GM12878 (cell line): ENCODE results near the gene ATXN7L1. TPM values are rescaled to one million over a fixed set of nuclear protein-coding genes. Genes with fewer than 3 reads are reported as not detected.
"Not testable (repeated sequence)": the region's sequence is repeated elsewhere in the genome, so short reads cannot be mapped to it uniquely, and the experiment has no call there.

Experiments
- ATAC-seq: fragments of 200-7000 bp; cut with Tn5 transposase; 3 replicates; pipeline ENCODE4 v1.9.1; 2020; ENCODE audit warnings: mild to moderate bottlenecking, moderate library complexity
- BruUV-seq: library from RNA; stranded (reverse); fragments of 400-500 nt; replicated peaks from 2 replicates; lab custom pipeline; 2021; lab: Mats Ljungman, UMichigan
- CTCF ChIA-PET: fragments of 300-600 bp; sonication (Branson Sonifier 250); formaldehyde crosslinking; extraction: SDS; loops from one replicate; lab custom pipeline; 2021; ENCODE audit warnings: inconsistent platforms; lab: Yijun Ruan, JAX
- POLR2A ChIA-PET: fragments of 350-600 bp; formaldehyde crosslinking; extraction: SDS; loops from one replicate; lab custom pipeline; 2021; ENCODE audit warnings: inconsistent platforms; lab: Charles Lee
- RAD21 ChIA-PET: fragments of 300-600 bp; sonication (Branson Sonifier 250); formaldehyde crosslinking; loops from one replicate; lab custom pipeline; 2023; ENCODE audit warnings: antibody characterized with exemption; ENCODE audit not compliant: unreplicated experiment; lab: Charles Lee
- SMC1A ChIA-PET: fragments of 300-600 bp; sonication (Branson Sonifier 250); formaldehyde crosslinking; loops from one replicate; lab custom pipeline; 2023; ENCODE audit not compliant: unreplicated experiment, uncharacterized antibody; lab: Charles Lee
- DNase-seq: peaks from one replicate; pipeline ENCODE4 v3.0.0-alpha.2; 2011; ENCODE audit warnings: low read depth, low spot score
- FAIRE-seq: peaks from 3 replicates; lab custom pipeline; 2011; peaks lifted over from hg19 to GRCh38; lab: Jason Lieb, UNC
- H2AFZ ChIP-seq: 2 replicates; pipeline ENCODE4 v1.6.0; 2011; ENCODE audit warnings: low read depth, low read length, control low read depth; ENCODE audit not compliant: control insufficient read depth
- H3K27ac ChIP-seq: 2 replicates; pipeline ENCODE4 v1.5.1; 2011; ENCODE audit warnings: control low read depth; ENCODE audit not compliant: control insufficient read depth, insufficient read depth
- H3K27me3 ChIP-seq, 2 experiments: replicated peaks in 1 of 2; 2 replicates each; pipeline versions ENCODE4 v1.6.0 to v1.6.1; 2011; ENCODE audit warnings: low read length in 1 of 2; ENCODE audit not compliant: control insufficient read depth in 2 of 2, insufficient read depth in 2 of 2
- H3K36me3 ChIP-seq, 2 experiments: 2 replicates each; pipeline ENCODE4 v1.5.1; 2011; ENCODE audit warnings: low read length in 1 of 2; ENCODE audit not compliant: control insufficient read depth in 2 of 2, insufficient read depth in 2 of 2
- H3K4me1 ChIP-seq: 2 replicates; pipeline ENCODE4 v1.6.1; 2011; ENCODE audit warnings: mild to moderate bottlenecking, low read length, moderate library complexity, mixed read lengths; ENCODE audit not compliant: control insufficient read depth, insufficient read depth
- H3K4me2 ChIP-seq: 2 replicates; pipeline ENCODE4 v1.6.0; 2011; ENCODE audit warnings: control low read depth; ENCODE audit not compliant: control insufficient read depth, insufficient read depth
- H3K4me3 ChIP-seq: fragments of 200-600 bp; sonication (generic); 2 replicates; pipeline ENCODE4 v1.5.1; 2016
- H3K79me2 ChIP-seq: 2 replicates; pipeline ENCODE4 v1.6.0; 2011; ENCODE audit warnings: low read length; ENCODE audit not compliant: control insufficient read depth, insufficient read depth
- H3K9ac ChIP-seq: 2 replicates; pipeline ENCODE4 v1.8.0; 2011; ENCODE audit warnings: low read length, control low read depth, mixed read lengths; ENCODE audit not compliant: control insufficient read depth, insufficient read depth
- H3K9me3 ChIP-seq: replicated peaks from 3 replicates; pipeline ENCODE4 v1.5.1; 2011; ENCODE audit warnings: mild to moderate bottlenecking, low read length; ENCODE audit not compliant: control insufficient read depth, insufficient read depth
- H4K20me1 ChIP-seq: 2 replicates; pipeline ENCODE4 v1.6.0; 2011; ENCODE audit not compliant: control insufficient read depth, insufficient read depth
- EED ChIP-seq: sonication (generic); IDR thresholded peaks from 2 replicates; pipeline ENCODE4 v1.6.1; 2016; ENCODE audit warnings: antibody characterized with exemption, low read depth
- HDAC6 ChIP-seq: fragments of 200-600 bp; sonication (generic); IDR thresholded peaks from one replicate; pipeline ENCODE4 v1.8.0; 2017; ENCODE audit warnings: antibody characterized with exemption; ENCODE audit not compliant: unreplicated experiment
- WGBS: methylation state at CpG from one replicate; pipeline ENCODE4 v1.1.6; 2016; ENCODE audit warnings: low lambda C conversion rate; ENCODE audit not compliant: insufficient replicate concordance, insufficient coverage; ENCODE audit errors: missing lambda C conversion rate; 5-methylcytosine and 5-hydroxymethylcytosine counted together
- in situ Hi-C: fragments of 300-500 bp; cut with MboI; formaldehyde crosslinking; loops from 9 replicates; pipeline ENCODE4 v1.14.3; 2018; ENCODE audit warnings: mixed read lengths
- intact Hi-C: fragments of 100-400 bp; cut with micrococcal nuclease; formaldehyde crosslinking; loops from one replicate; pipeline ENCODE4 v1.14.2; 2022; ENCODE audit not compliant: unreplicated experiment
- polyA plus RNA-seq, 11 experiments: library from polyadenylated mRNA; depleted of rRNA in 4 of 11; unstranded in 6 of 11; stranded (reverse) in 5 of 11; fragments of >200 nt; fragmentation: Nextera tagmentation in 4 of 11; fragmentation: Illumina TruSeq in 1 of 11; extraction: Ambion mirVana in 4 of 11; extraction: Trizol in 1 of 11; gene quantifications; 1 replicate in 1 of 11; 2 replicates in 10 of 11; pipeline versions ENCODE4 v1.2.1 to v1.2.3, GENCODE V29; 2011 to 2016; ENCODE audit warnings: inconsistent platforms in 2 of 11, missing spikeins in 2 of 11, low read depth in 1 of 11
- total RNA-seq, 4 experiments: library from RNA; depleted of rRNA in 3 of 4; stranded (reverse); fragments of >200 nt in 3 of 4; fragmentation: Illumina TruSeq in 1 of 4; extraction: Trizol in 1 of 4; gene quantifications; 2 replicates each; pipeline versions ENCODE4 v1.2.1 to v1.2.3, GENCODE V29; 2013 to 2021

Gene ATXN7L1
- total and polyA plus RNA-seq, 10 of the 15 experiments (the other 5 are each of a cell fraction or from before 2014, with no cell fraction given), result 0.40 to 2.9 (median 1.2) TPM

DNA sequence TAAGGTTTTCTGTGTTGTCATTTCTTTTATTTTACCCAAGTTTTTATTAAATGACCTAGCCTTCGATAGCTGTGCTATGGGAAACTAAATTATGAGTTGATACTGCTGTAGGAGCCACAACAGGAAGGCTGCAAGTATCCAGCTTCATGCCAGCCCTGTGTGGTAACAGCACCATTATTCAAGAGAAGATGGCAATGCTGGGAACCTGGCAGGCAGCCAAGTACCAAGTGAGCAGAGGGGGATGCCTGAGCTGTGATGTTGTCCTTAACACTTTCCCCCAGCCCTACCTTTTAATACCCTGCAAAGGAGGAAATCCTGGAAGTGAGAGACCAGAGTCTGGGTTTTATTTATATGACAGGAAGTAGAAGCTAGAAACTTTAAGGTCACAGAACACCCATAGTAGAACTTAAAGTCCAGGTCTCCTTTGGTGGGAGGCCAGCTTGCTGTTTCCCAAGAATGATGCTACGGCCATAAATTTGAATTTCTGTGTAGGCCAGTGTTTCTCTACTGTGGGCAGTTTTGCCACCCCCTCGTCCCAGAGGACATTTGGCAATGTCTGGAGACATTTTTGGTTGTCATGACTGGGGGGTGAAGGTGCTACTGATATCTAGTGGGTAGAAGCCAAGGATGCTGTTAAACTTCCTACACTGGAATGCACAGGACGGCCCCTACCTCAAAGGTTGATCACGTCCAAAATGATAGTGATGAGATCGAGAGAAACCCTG, 9.2 kb upstream of the ATXN7L1 start:
- WGBS, result 51% methylated on average over 6 of the region's 6 CpGs
- H3K4me2 ChIP-seq, result no peak overlapping the region
- ATAC-seq, result no peak
- CTCF ChIA-PET, result interaction anchor here (1.1 to 6.1 kb wide), 5 partner anchors 9 to 124 kb away, joined by 3 to 42 read pairs (median 3); no protein-coding TSS in a partner anchor
- H3K9me3 ChIP-seq, result no peaks in the 10 kb centered on the region
- POLR2A ChIA-PET, result interaction anchor here (0.5 kb wide), 1 partner anchor 15 kb away, joined by 5 read pairs; no protein-coding TSS in a partner anchor
- no peak for TF ChIP-seq HDAC6
- no peak for TF ChIP-seq EED
- SMC1A ChIA-PET, result interaction anchor here (1.5 to 3.9 kb wide), 3 partner anchors 116 to 124 kb away, joined by 4 to 17 read pairs (median 10); no protein-coding TSS in a partner anchor
- peaks cover 0 to 3% of the 10 kb centered on the region in 2 experiments; a peak in 2 of 4 replicates for H3K27me3 ChIP-seq
- H3K27ac ChIP-seq, result no peak overlapping the region
- DNase-seq, result no peak
- no peaks in the 10 kb centered on the region for H3K4me1 ChIP-seq
- in situ Hi-C loops, result no loop called here
- FAIRE-seq, result no peak
- RAD21 ChIA-PET, result interaction anchor here (0.6 to 1.5 kb wide), 5 partner anchors 116 to 163 kb away, joined by 3 to 4 read pairs (median 3); no protein-coding TSS in a partner anchor
- H3K79me2 ChIP-seq, result no peaks in the 10 kb centered on the region
- no peaks in the 10 kb centered on the region for H3K36me3 ChIP-seq
- H2AFZ ChIP-seq, result no peak overlapping the region
- no peak overlapping the region for H3K9ac ChIP-seq
- H3K4me3 ChIP-seq, result no peak overlapping the region
- no peaks in the 10 kb centered on the region for H4K20me1 ChIP-seq
- no TSS peak for BruUV-seq
- intact Hi-C loops, result loop anchor here (10.0 kb wide), 1 partner anchor 231 kb away; no protein-coding TSS in a partner anchor

DNA sequence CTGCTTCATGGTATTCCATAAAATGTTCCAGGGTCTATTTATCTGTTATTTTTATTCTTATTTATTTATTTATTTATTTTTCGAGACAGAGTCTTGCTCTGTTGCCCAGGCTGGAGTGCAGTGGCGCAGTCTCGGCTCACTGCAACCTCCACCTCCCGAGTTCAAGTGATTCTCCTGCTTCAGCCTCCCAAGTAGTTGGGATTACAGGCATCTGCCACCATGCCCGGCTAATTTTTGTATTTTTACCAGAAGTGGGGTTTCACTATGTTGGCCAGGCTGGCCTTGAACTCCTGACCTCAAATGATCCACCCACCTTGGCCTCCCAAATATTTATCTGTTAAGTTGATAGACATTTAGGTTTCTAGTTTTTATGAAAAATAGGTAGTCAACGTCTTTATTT, 6.8 kb upstream of the ATXN7L1 start:
- in situ Hi-C loops, DNase-seq, H3K4me1 ChIP-seq, H2AFZ ChIP-seq, BruUV-seq, H3K79me2 ChIP-seq, H3K27ac ChIP-seq, H3K4me2 ChIP-seq, POLR2A ChIA-PET, H3K36me3 ChIP-seq, H3K4me3 ChIP-seq, H3K9ac ChIP-seq, H4K20me1 ChIP-seq, FAIRE-seq, RAD21 ChIA-PET, H3K27me3 ChIP-seq, H3K9me3 ChIP-seq, ATAC-seq: not testable (repeated sequence)
- SMC1A ChIA-PET, result interaction anchor here (0.5 kb wide), 1 partner anchor 136 kb away, joined by 3 read pairs; no protein-coding TSS in a partner anchor
- CTCF ChIA-PET, result interaction anchor here (6.1 kb wide), 1 partner anchor 122 kb away, joined by 42 read pairs; no protein-coding TSS in a partner anchor
- intact Hi-C loops, result loop anchor here (10.0 kb wide), 1 partner anchor 228 kb away; no protein-coding TSS in a partner anchor
- WGBS, result 48% methylated on average over 6 of the region's 6 CpGs
